ENCODE results near the gene MEIOB. TPM values are rescaled to one million over a fixed set of nuclear protein-coding genes. Genes with fewer than 3 reads are reported as not detected.
A peak's percentile ranks its signal among the peaks of the same experiment; 100 is the strongest.

The MEIOB gene
- total RNA-seq, 1 experiment from 2014 or later = 1.3 TPM

GRCh38 chr16:1909561-1910231 lies 37.7 kb upstream of the MEIOB start:
- Histone ChIP-seq H2BK12ac (ENCODE audit: insufficient read length, low read depth, low read length) (no peak overlapping the region), H3T11ph (ENCODE audit: low read length) (no peak overlapping the region), H3K9ac (ENCODE audit: extremely low read depth, insufficient read length, low read length) (no peak overlapping the region), H3K79me2 (ENCODE audit: insufficient read depth, low read length) (no peaks in the 10 kb centered on the region), H4K5ac (ENCODE audit: insufficient read length, low read depth, low read length) (no peak overlapping the region), H3K18ac (ENCODE audit: insufficient read length, low read depth, low read length) (no peak overlapping the region), H3K4ac (ENCODE audit: low read depth, low read length) (no peak overlapping the region), H2BK120ac (ENCODE audit: low read depth, low read length, poor library complexity, severe bottlenecking) (no peak overlapping the region), H3K56ac (ENCODE audit: insufficient read length, low read depth, low read length) (no peak overlapping the region), H4K91ac (ENCODE audit: insufficient read length, low read depth, low read length) (no peak overlapping the region), H3K79me1 (ENCODE audit: insufficient read depth, low read depth, low read length, poor library complexity, severe bottlenecking) (no peaks in the 10 kb centered on the region), H3K23me2 (ENCODE audit: insufficient read length, low read depth, low read length, poor library complexity, severe bottlenecking) (no peaks in the 10 kb centered on the region), H2BK5ac (ENCODE audit: insufficient read length, low read length) (no peak overlapping the region), H3K27ac (ENCODE audit: insufficient read length, low read depth, low read length) (no peak overlapping the region), H2AK5ac (ENCODE audit: insufficient read length, low read length) (no peak overlapping the region), H3K4me2 (ENCODE audit: insufficient read depth, insufficient read length, low read length) (no peak overlapping the region), H2AFZ (ENCODE audit: low read length) (no peak overlapping the region), H3K23ac (ENCODE audit: insufficient read length, low read depth, low read length) (no peak overlapping the region), H2BK20ac (ENCODE audit: low read depth, low read length, poor library complexity, severe bottlenecking) (no peak overlapping the region), H3K14ac (ENCODE audit: insufficient read depth, low read length) (no peak overlapping the region; the same call in 1 of the 2 replicates), H3K27me3 (ENCODE audit: insufficient read depth, low read length) (no peaks in the 10 kb centered on the region), H3K9me3 (ENCODE audit: control insufficient read depth, low read depth, low read length) (no peaks in the 10 kb centered on the region), H4K20me1 (ENCODE audit: control insufficient read depth, insufficient read depth, insufficient read length) (no peaks in the 10 kb centered on the region), H2BK15ac (ENCODE audit: low read depth, low read length) (no peak overlapping the region), H4K8ac (replicated peaks; ENCODE audit: insufficient read length, low read depth, low read length) (no peak overlapping the region), H3K4me1 (ENCODE audit: insufficient read depth, low read length) (no peaks in the 10 kb centered on the region; the same call in 1 of the 2 replicates)
- WGBS (ENCODE audit: extremely low coverage, insufficient read length, low lambda C conversion rate) = no CpG with 5 or more reads among the region's 18 CpGs
- TF ChIP-seq CTCF (conservative IDR thresholded peaks at IDR 0.05) = no peak
- H3K9me3 Mint-ChIP-seq = no peaks in the 10 kb centered on the region
- peaks cover 26% of the 10 kb centered on the region for H3K27me3 Mint-ChIP-seq (ENCODE audit: low read depth)
- H3K4me3 Mint-ChIP-seq = no peak overlapping the region
- peaks cover 0 to 28% of the 10 kb centered on the region in 2 experiments; a peak in 2 of 4 replicates for H3K4me1 Mint-ChIP-seq
- peak; percentile 36 for DNase-seq
- no peaks in the 10 kb centered on the region; a peak in 1 of 7 replicates for H3K36me3 Mint-ChIP-seq (ENCODE audit: insufficient read depth in 1 of 3, low read depth in 3 of 3)
- no peak overlapping the region for H3K27ac Mint-ChIP-seq

All from H9 (cell line).